Stimulated activated CD8-positive, alpha-beta memory T cell treated with anti-CD3 and anti-CD28 coated beads, Interleukin-2, amount 100 ng/mL, for 48 hours (primary cell): ENCODE results near the gene CASK.

ENCODE experiments used
- DNase-seq, 2 donors: peaks; one replicate each; pipeline ENCODE4 v3.0.0-alpha.2; 2020; ENCODE audit warnings: low read depth in 2 of 2

CASK gene

GRCh38 chrX:41837270-41837944 lies 85.9 kb downstream of the CASK start:
- DNase-seq = no peak

DNA sequence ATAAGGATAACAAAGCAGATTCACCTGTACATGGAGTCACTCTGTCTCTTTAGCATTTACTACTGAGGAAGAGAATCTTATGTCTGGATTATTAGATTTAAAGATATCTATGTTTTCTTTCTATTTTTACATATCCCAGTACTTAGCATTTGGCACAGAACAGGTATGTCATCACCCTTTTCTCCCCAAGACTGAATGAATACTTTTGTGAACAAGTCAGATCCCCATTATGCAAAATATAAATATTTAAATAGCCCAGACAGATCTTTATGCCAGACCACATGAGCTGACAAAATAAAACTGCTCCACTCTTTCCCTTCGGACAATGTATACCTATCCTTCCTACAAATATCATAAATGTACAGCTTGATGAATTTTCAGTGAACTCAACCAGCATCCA lies 94.5 kb downstream of the CASK start:
- no peak for DNase-seq

DNA sequence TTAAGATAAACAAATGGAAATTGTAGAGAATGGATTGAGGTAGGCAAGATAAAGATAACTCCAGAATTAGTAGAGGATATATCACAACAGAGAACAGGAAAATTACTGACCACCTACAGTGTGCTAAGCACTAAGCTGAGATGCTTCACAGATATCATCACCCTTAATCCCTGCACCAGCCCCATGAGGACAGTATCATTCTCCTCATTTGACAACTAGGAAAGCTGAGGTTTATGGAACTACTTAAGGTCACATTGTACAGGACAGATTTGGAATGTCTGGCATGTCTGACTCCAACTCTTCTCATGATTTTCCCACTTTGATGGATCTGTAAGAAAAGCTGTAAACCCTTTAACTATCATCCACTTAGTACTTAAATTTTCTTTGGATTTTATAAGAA lies 95.5 kb downstream of the CASK start:
- no peak for DNase-seq

DNA sequence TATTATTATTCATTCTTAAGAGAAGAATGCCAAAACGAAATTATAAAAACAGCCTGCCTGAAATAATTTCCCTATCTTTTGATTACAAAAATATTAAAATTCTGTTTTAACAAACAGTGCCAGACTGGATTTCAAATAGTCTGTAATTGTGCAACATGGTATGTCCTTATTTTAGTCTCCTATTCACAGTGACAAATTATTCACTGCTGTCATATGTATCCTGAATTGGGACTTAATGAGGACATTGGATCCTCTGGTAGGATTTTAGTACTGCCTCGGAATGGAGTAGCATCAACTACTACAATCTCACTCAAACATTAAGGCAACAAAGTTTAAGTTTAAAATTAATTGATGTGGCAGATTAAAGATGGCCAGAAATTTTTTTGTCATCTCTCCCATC lies 97.6 kb downstream of the CASK start:
- DNase-seq = no peak

DNA sequence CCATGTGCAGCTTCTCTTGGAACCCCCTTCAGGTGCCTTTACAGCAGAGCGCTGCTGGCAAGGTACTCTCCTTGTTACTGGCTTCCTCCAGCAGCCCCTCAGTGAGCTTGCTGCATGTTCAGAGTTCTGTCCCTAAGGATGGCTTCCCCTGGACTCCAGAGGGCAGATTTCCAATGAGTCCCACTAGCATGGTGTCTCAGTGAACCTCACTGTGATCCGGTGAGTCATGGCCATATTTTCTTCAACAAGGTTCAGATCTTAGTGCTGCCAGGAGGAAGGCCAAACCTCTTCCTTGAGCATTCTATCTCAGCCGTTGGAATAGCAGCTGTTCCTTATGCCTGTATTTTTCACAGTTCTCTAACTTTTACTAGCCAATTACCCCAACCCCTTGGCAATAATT lies 98.8 kb downstream of the CASK start:
- DNase-seq = no peak

- no peak for DNase-seq
Observed at GRCh38 chrX:41823402-41823801, 100.0 kb downstream of the CASK start.

- DNase-seq = no peak
Observed at GRCh38 chrX:41822892-41823291, 100.5 kb downstream of the CASK start.

GRCh38 chrX:41808047-41808446 lies 115.3 kb downstream of the CASK start:
- no peak for DNase-seq

- no peak for DNase-seq
Observed at GRCh38 chrX:41802958-41803357, 120.4 kb downstream of the CASK start.

DNA sequence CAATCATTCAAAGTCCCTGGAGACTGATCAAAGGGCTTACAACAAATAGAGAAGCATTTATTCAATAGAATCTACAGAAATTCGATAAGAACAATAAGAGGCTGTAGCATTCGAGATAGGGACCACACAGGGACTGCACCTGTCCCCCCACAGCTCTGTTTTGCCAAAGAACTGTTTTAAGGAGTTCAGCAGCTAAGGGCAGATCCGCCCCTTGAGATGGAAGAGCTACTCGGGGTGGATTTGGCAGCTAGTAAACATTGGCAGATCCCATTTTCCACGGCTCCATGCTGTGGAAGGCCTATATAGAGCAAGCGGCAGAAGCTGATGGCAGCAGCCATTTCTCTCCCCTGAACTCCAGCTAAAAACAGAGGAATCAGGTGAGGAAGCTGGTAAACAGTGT lies 123.7 kb downstream of the CASK start:
- DNase-seq = no peak

DNA sequence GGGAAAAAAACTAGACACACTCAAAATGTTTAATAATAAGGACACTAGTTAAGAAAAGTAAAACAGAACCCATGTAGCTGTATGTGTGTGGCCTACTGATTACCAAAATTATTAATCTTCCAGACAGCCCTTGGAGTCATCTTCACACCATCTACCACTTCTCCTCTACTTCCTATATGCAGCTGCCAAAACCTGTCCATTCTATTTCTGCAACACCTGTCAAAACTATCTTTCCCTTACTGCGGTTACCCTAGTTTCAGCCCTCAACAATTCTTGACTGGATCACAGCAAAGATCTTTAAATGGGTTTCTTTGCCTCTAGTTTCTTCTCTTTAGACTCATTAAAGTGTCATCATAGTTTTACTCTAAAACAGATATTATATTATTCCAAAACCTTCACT lies 126.8 kb downstream of the CASK start:
- no peak for DNase-seq

- no peak for DNase-seq
Observed at GRCh38 chrX:41796046-41796445, 127.3 kb downstream of the CASK start.

- DNase-seq = no peak
Observed at GRCh38 chrX:41789374-41789773, 134.0 kb downstream of the CASK start.

- DNase-seq = no peak
Observed at GRCh38 chrX:41785685-41786084, 137.7 kb downstream of the CASK start.

DNA sequence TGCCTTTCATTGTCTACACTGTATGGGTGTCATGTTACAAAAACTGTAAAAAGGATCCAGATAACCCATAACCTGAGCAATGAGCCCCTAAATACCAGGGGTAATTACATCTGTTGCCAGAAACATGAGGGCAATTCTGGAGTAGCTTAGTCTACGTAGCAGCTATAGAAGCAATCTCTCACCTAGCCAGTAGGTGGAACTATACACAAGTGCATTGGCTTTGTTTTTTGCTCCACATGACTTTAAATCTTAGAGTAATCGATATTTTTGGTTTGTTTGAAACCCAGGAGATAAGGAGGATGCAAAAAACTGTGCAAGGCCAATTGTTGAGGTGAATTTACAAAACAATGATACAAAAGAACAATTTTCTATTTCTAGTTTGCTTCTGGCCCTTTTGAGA lies 141.9 kb downstream of the CASK start:
- no peak for DNase-seq

- no peak for DNase-seq
Observed at GRCh38 chrX:41779941-41780340, 143.4 kb downstream of the CASK start.

- DNase-seq = no peak
Observed at GRCh38 chrX:41779030-41779564, 144.3 kb downstream of the CASK start.

- no peak for DNase-seq
Observed at GRCh38 chrX:41761702-41762101, 161.7 kb downstream of the CASK start.

GRCh38 chrX:41761169-41761568 lies 162.2 kb downstream of the CASK start:
- DNase-seq = no peak

- no peak for DNase-seq
Observed at GRCh38 chrX:41759817-41760216, 163.5 kb downstream of the CASK start.

DNA sequence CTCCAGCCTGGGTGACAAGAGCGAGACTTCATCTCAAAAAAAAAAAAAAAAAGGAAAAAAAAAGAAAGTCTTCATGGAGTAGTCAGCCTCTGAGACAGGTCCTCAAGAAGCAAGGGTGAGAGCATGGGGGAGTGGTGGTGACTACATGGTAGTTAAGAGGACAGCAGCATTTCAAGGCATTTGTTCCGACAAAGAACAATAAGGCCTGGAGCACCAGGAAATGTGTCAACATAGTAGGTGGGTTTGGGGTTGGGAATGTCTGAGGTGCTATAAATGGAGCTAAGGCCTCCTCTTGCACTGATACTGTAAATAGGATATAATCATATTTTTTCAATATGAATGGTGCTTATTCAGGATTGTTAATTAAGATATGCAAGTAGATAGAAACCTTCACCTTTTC lies 165.0 kb downstream of the CASK start:
- no peak for DNase-seq

DNA sequence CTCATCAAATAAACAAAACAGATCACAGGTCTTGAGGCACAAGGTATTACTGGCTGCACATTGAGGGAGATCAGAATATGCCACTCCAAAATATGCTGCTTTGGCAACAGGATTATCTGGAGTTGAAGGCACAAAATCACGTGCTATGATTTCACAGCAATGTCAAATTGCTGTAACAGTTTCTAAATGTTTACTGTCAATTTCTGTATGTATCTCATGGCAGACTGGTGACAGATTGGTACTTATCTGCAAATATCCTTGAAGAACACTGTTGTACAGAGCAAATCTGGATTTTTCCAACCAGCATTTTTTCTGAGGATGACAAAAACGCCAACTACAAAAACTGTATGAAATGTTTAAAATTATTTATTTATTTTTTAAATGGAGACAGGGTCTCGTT lies 172.6 kb downstream of the CASK start:
- DNase-seq = no peak

DNA sequence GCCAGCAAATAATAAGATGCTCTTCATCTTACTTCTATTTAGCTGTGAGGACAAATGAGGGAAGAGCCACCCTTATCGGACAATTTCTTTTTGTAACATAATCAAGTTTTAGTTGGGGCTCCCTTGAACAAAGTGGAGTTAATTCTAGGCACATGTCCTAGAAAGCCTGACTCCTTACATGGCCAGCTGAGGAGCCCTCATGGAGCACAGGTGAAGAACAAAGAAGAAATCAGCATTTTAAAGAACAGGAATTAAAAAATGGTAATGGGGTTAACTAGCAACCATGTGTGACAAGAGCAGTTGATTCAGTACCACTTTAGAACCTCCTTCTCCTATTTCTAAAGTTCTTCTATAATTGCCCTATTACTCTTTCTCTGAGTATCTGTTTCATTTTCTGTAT lies 183.5 kb downstream of the CASK start:
- DNase-seq = no peak

DNA sequence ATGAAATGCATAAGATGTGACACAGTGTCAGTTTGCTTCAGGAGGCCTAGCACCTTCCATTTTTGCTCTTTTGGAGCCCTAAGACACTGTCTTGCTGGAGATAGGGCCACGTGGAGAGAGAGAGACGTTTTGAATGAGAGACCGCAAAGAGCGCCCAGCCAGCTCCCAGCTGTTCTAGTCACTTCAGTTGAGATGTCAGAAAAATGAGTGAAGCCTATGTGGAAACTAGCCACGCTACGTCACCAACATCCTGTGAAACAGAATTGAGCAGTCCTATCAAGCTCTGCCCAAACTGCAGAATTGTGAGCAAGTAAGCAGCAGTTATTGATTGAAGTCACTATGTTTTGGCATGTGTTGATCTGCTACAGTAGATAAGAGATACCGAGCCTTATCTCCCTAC lies 186.3 kb downstream of the CASK start:
- no peak for DNase-seq
